Urinary bladder (tissue), 4 donors: ENCODE measurements around the gene EEFSEC. TPM values are rescaled to one million over a fixed set of nuclear protein-coding genes. Genes with fewer than 3 reads are reported as not detected.

ENCODE experiments used
- DNase-seq: peaks from one replicate; pipeline ENCODE4 v3.0.0-alpha.2; 2015; ENCODE audit errors: extremely low spot score
- H3K27ac ChIP-seq: one replicate; pipeline ENCODE4 v1.5.1; 2013; ENCODE audit warnings: low read depth, mild to moderate bottlenecking, moderate library complexity
- H3K36me3 ChIP-seq: one replicate; pipeline ENCODE4 v1.6.1; 2013; ENCODE audit warnings: mild to moderate bottlenecking, moderate library complexity; ENCODE audit not compliant: insufficient read depth
- H3K4me1 ChIP-seq: one replicate; pipeline ENCODE4 v1.6.1; 2013; ENCODE audit warnings: mild to moderate bottlenecking, moderate library complexity; ENCODE audit not compliant: insufficient read depth
- H3K4me3 ChIP-seq: one replicate; pipeline ENCODE4 v1.5.1; 2013; ENCODE audit warnings: low read depth, low read length
- WGBS: extraction: QIAGEN DNeasy Blood & Tissue Kit; methylation state at CpG from one replicate; pipeline ENCODE4 v1.1.7; 2013; 5-methylcytosine and 5-hydroxymethylcytosine counted together
- polyA plus RNA-seq: library from polyadenylated mRNA; stranded (reverse); fragments of 200-250 nt; gene quantifications from one replicate; pipeline ENCODE4 v1.2.3, GENCODE V29; 2013
- total RNA-seq: library from RNA; depleted of rRNA; stranded (reverse); fragments of >200 nt; gene quantifications from one replicate; pipeline ENCODE4 v1.2.3, GENCODE V29; 2014
- donor health status: healthy with polysubstance abuse.
- donor health status: healthy.

EEFSEC gene
- total and polyA plus RNA-seq, 2 donors, result 4.2 to 18.5 TPM

GRCh38 chr3:128330214-128330842 lies 177.0 kb downstream of the EEFSEC start:
- DNase-seq, result no peak
- Histone ChIP-seq H3K4me3 (no peak overlapping the region), H3K4me1 (no peaks in the 10 kb centered on the region), H3K36me3 (no peaks in the 10 kb centered on the region), H3K27ac (no peak overlapping the region)
- 87% methylated on average over 13 of the region's 13 CpGs for WGBS

- H3K27ac ChIP-seq, result no peak overlapping the region
- H3K4me1 ChIP-seq, result no peaks in the 10 kb centered on the region
- H3K4me3 ChIP-seq, result no peak overlapping the region
- no peaks in the 10 kb centered on the region for H3K36me3 ChIP-seq
- DNase-seq, result no peak
- WGBS, result 72% methylated on average over 8 of the region's 8 CpGs
Measured at GRCh38 chr3:128334086-128334645, 180.9 kb downstream of the EEFSEC start.

- 94% methylated on average over 3 of the region's 3 CpGs for WGBS
- Histone ChIP-seq H3K27ac (no peak overlapping the region), H3K4me1 (no peaks in the 10 kb centered on the region), H3K4me3 (no peak overlapping the region), H3K36me3 (no peaks in the 10 kb centered on the region)
- no peak for DNase-seq
Measured at GRCh38 chr3:128334766-128335165, 181.5 kb downstream of the EEFSEC start.

DNA sequence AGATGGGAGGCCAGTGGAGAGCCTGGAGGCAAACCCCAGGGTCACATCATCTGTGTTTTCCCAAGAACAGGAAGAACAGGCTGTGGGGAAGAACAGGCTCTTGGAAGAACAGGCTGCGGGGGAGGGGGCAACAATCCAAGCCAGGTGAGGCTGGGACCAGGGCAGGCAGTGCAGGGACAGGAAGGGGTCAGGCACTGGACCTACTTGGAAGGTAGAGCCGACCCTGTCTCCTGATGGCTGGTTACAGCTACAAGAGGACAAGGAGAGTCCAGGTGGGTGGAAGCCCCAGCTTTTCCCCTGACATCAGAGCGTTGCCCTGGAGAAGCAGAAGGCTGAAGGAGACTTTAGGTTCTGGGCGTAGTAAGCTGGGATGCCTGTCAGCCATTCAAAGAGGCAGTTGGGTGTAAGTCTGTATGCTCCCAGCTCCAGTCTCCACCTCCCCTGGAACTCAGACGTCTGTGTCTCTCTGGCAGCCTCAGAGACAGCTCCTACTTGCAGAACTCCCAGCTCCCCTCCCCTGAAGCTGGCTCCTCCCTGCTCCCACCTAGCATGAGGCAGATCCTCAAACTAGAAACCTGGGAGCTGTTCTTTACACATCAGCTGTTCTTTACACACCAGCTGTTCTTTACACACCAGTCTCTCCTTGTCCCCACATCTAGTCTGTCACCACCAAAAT lies 182.5 kb downstream of the EEFSEC start:
- Histone ChIP-seq H3K36me3 (no peaks in the 10 kb centered on the region), H3K4me1 (no peaks in the 10 kb centered on the region), H3K4me3 (no peak overlapping the region), H3K27ac (no peak overlapping the region)
- WGBS, result 74% methylated on average over 5 of the region's 5 CpGs
- no peak for DNase-seq

- Histone ChIP-seq H3K4me1 (no peaks in the 10 kb centered on the region), H3K36me3 (no peaks in the 10 kb centered on the region), H3K27ac (no peak overlapping the region), H3K4me3 (no peak overlapping the region)
- DNase-seq, result no peak
- 89% methylated on average over 14 of the region's 14 CpGs for WGBS
Measured at GRCh38 chr3:128336337-128337156, 183.3 kb downstream of the EEFSEC start.

- Histone ChIP-seq H3K4me1 (no peaks in the 10 kb centered on the region), H3K27ac (no peak overlapping the region), H3K36me3 (no peaks in the 10 kb centered on the region), H3K4me3 (no peak overlapping the region)
- WGBS, result 68% methylated on average over 10 of the region's 10 CpGs
- DNase-seq, result peak; percentile 67
Measured at GRCh38 chr3:128337305-128337704, 184.0 kb downstream of the EEFSEC start.

- no peak for DNase-seq
- Histone ChIP-seq H3K4me3 (no peak overlapping the region), H3K36me3 (no peaks in the 10 kb centered on the region), H3K4me1 (no peaks in the 10 kb centered on the region), H3K27ac (no peak overlapping the region)
- WGBS, result 88% methylated on average over 12 of the region's 12 CpGs
Measured at GRCh38 chr3:128338536-128339330, 185.5 kb downstream of the EEFSEC start.

DNA sequence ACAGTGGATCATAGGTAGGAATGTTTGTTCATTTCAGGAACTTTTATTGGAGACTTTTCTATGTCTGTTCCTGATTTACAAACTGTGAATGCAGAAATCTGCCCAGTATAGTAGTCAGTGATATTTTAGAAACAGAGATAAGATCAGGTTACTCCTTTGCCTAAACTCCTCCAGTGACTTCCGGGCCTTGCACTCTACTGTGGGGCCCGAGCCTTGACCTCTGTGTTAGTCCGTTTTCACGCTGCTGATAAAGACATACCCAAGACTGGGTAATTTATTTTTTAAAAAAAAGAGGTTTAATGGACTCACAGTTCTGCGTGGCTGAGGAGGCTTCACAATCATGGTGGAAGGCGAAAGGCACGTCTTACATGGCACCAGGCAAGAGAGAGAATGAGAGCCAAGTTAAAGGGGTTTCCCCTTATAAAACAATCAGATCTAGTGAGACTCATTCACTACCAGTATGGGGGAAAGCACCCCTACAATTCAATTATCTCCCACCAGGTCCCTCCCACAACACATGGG lies 186.3 kb downstream of the EEFSEC start:
- WGBS, result 82% methylated on average over 7 of the region's 7 CpGs
- no peaks in the 10 kb centered on the region for H3K36me3 ChIP-seq
- H3K4me1 ChIP-seq, result no peaks in the 10 kb centered on the region
- DNase-seq, result no peak
- H3K27ac ChIP-seq, result no peak overlapping the region
- no peak overlapping the region for H3K4me3 ChIP-seq

GRCh38 chr3:128340198-128340903 lies 187.1 kb downstream of the EEFSEC start:
- H3K4me1 ChIP-seq, result no peaks in the 10 kb centered on the region
- no peak for DNase-seq
- no peak overlapping the region for H3K4me3 ChIP-seq
- H3K27ac ChIP-seq, result no peak overlapping the region
- H3K36me3 ChIP-seq, result no peaks in the 10 kb centered on the region
- WGBS, result 90% methylated on average over 2 of the region's 2 CpGs

DNA sequence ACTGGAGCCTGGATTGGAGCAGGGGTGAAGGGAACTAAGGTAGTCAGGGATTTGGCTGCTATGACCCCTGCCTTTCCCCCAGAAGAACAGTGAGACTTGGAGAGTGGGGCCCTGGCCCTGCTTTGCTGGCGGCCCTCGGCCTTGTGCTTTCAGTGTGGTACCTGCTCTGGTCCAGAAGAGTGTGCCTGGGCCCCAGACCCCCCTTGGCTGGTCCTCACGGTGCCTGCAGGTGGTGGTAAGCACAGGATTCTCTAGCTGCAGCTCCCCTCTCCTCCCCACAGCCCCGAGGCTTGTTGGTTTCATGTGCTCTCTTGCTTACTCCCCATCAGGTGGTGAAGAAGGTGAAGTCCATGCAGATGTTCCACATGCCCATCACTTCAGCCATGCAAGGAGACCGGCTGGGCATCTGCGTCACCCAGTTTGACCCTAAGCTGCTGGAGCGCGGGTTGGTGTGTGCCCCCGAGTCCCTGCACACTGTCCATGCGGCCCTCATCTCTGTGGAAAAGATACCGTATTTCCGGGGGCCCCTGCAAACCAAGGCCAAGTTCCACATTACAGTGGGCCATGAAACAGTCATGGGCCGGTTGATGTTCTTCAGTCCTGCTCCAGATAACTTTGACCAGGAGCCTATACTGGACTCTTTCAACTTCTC lies 187.7 kb downstream of the EEFSEC start:
- Histone ChIP-seq H3K27ac (no peak overlapping the region), H3K36me3 (no peaks in the 10 kb centered on the region), H3K4me3 (no peak overlapping the region), H3K4me1 (no peaks in the 10 kb centered on the region)
- DNase-seq, result no peak
- WGBS, result 95% methylated on average over 13 of the region's 13 CpGs

GRCh38 chr3:128341659-128342395 lies 188.5 kb downstream of the EEFSEC start:
- WGBS, result 94% methylated on average over 12 of the region's 12 CpGs
- no peaks in the 10 kb centered on the region for H3K36me3 ChIP-seq
- no peak for DNase-seq
- H3K4me3 ChIP-seq, result no peak overlapping the region
- H3K4me1 ChIP-seq, result no peaks in the 10 kb centered on the region
- H3K27ac ChIP-seq, result no peak overlapping the region
